Mucosa of rectum (tissue), 2 donors: ENCODE results near the gene LNPK.
"Not testable (repeated sequence)": the region's sequence is repeated elsewhere in the genome, so short reads cannot be mapped to it uniquely, and the experiment has no call there.

Experiments
- H3K27ac ChIP-seq, 2 donors: one replicate each; pipeline ENCODE4 v1.7.0; 2013; ENCODE audit warnings: inconsistent platforms in 2 of 2, low read depth in 2 of 2, low read length in 2 of 2
- H3K27me3 ChIP-seq, 2 donors: one replicate each; pipeline ENCODE4 v1.7.0; 2013; ENCODE audit warnings: low read length in 2 of 2; ENCODE audit not compliant: control insufficient read depth in 2 of 2, insufficient read depth in 2 of 2
- H3K36me3 ChIP-seq, 2 donors: one replicate each; pipeline ENCODE4 v1.7.0; 2013; ENCODE audit warnings: low read length in 2 of 2; ENCODE audit not compliant: control insufficient read depth in 2 of 2, insufficient read depth in 2 of 2
- H3K4me1 ChIP-seq, 2 donors: one replicate each; pipeline ENCODE4 v1.7.0; 2013; ENCODE audit warnings: low read length in 2 of 2, mild to moderate bottlenecking in 1 of 2; ENCODE audit not compliant: control insufficient read depth in 2 of 2, insufficient read depth in 2 of 2
- H3K4me3 ChIP-seq, 2 donors: one replicate each; pipeline ENCODE4 v1.7.0; 2013; ENCODE audit warnings: low read length in 2 of 2
- H3K9ac ChIP-seq, 2 donors: one replicate each; pipeline ENCODE4 v1.7.0; 2013; ENCODE audit warnings: low read length in 2 of 2, low read depth in 1 of 2, mild to moderate bottlenecking in 1 of 2
- H3K9me3 ChIP-seq, 2 donors: one replicate each; pipeline ENCODE4 v1.7.0; 2013; ENCODE audit warnings: low read length in 2 of 2; ENCODE audit not compliant: control insufficient read depth in 2 of 2
- donor health status: healthy.
- donor health status: Normal muscosa, but diverticular disease.

The LNPK gene

DNA sequence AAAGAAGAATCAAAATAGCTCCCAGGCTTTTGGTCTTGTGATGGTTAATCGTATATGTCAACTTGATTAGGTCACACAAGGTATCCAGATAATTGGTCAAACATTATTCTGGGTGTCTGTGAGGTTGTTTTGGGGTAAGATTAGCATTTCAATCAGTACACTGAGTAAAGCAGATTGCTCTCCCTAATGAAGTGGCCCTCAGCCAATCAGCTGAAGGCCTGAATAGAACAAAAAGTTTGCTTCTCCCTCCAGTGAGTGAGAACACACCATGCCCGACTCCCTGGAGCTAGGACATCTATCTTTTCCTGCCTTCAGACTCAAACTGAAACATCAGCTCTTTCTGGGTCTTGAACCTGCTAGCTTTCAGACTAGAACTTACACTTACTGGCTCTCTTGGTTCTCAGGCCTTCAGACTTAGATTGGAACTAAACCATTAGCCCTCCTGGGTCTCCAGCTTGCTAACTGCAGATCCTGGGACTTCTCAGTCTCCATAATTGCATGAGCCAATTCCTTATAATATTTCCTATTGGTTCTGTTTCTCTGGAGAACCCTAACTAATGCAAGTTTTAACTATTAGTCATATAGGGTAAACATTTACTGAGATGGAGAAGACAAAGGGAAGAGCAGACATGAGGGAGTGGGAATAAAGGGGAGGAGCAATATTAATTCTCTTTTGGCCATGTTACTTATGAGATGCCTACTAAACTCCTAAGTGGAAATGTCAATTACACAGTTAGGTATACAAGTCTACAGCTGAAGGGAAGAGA, 25.5 kb downstream of the LNPK start:
- no peak overlapping the region for H3K9ac ChIP-seq
- no peaks in the 10 kb centered on the region for H3K9me3 ChIP-seq
- H3K27me3 ChIP-seq, result no peaks in the 10 kb centered on the region
- peaks cover 2 to 6% of the 10 kb centered on the region in 2 donors for H3K36me3 ChIP-seq
- no peaks in the 10 kb centered on the region for H3K4me1 ChIP-seq
- H3K4me3 ChIP-seq, result no peak overlapping the region
- H3K27ac ChIP-seq, result no peak overlapping the region

DNA sequence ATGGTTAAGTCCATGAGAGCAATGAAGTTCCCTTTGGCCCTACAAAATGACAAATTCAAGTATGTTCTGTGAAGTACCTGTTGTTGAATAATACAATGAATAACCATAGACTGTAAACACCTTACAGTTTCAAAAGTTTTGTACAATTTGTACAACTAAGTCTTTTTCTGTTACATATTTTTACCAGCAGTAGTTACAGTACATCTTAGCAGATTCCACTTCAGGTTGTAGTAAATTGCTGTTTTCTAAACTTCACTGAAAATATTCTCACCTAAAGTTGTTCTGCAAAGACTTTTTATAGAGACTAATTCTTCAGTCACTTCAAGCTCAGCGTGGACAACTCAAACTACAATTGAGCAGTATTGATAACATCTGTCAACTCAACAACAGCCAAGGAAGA, 28.7 kb downstream of the LNPK start:
- H3K4me3 ChIP-seq, result no peak overlapping the region
- H3K27ac ChIP-seq, result no peak overlapping the region
- no peaks in the 10 kb centered on the region for H3K4me1 ChIP-seq
- peaks cover 2 to 3% of the 10 kb centered on the region in 2 donors for H3K36me3 ChIP-seq
- no peaks in the 10 kb centered on the region for H3K9me3 ChIP-seq
- H3K27me3 ChIP-seq, result no peaks in the 10 kb centered on the region
- H3K9ac ChIP-seq, result no peak overlapping the region

DNA sequence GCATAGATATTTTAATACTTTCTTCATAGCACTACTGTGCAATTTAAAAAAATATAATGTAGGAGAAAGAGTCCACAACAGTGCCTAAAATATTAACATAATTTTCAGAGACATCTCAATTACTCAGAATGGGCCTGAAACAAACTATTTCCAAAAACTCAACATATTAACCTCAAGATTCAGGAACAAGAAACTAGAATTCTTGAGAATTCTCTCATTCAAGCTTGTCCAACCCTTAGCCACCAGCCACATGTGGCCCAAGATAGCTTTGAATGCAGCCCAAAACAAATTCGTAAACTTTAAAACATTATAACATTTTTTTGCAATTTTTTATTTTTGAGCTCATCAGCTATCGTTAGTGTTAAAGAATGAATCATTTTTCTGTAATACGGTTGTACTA, 35.2 kb downstream of the LNPK start:
- no peaks in the 10 kb centered on the region for H3K9me3 ChIP-seq

DNA sequence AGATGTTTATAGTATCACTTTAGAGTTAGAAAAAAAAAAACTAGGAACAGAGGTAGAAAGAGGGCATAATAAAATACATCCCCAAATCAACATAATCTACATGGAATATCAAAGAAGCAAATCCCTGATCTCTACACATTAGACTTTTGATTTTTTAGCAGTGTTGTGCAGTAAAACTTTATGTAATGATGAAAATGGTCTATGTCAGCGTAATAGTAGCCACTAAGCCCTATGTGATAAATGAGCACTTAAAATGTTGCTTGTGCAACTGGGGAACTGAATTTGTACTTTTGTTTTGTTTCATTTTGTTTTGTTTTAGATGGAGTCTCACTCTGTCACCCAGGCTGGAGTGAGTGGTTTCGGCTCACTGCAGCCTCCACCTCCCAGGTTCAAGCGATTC, 36.3 kb downstream of the LNPK start:
- Histone ChIP-seq H3K9ac (no peak overlapping the region), H3K27ac (no peak overlapping the region), H3K4me1 (no peaks in the 10 kb centered on the region), H3K4me3 (no peak overlapping the region), H3K27me3 (no peaks in the 10 kb centered on the region), H3K36me3 (no peaks in the 10 kb centered on the region), H3K9me3 (no peaks in the 10 kb centered on the region)

More for the DNA sequence above, 35.2 kb downstream of the LNPK start:
- no peak overlapping the region for H3K27ac ChIP-seq
- no peak overlapping the region for H3K9ac ChIP-seq
- H3K4me1 ChIP-seq, result no peaks in the 10 kb centered on the region
- no peak overlapping the region for H3K4me3 ChIP-seq
- no peaks in the 10 kb centered on the region for H3K36me3 ChIP-seq
- H3K27me3 ChIP-seq, result no peaks in the 10 kb centered on the region

DNA sequence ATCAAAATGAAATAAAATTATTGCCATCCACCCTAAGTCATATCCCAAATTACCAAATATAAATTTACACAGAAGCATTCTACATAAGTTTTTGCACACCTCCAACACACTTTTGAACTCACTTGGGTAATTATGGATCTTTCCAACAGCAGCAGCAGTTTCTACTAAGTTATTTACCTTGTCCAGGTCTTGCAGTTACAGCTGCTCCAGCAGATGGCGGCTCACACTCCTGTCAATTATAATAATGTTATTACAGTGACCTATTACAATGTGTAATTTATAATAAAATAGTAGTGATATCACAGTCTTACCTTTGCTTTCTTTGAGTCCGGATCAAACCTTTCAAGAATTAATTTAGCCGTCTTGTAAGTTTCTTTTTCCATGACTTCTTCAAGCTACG, 37.9 kb downstream of the LNPK start:
- H3K4me3 ChIP-seq, result no peak overlapping the region
- H3K27ac ChIP-seq, result no peak overlapping the region
- no peaks in the 10 kb centered on the region for H3K4me1 ChIP-seq
- no peak overlapping the region for H3K9ac ChIP-seq
- H3K36me3 ChIP-seq, result no peaks in the 10 kb centered on the region
- no peaks in the 10 kb centered on the region for H3K27me3 ChIP-seq
- H3K9me3 ChIP-seq, result no peaks in the 10 kb centered on the region

DNA sequence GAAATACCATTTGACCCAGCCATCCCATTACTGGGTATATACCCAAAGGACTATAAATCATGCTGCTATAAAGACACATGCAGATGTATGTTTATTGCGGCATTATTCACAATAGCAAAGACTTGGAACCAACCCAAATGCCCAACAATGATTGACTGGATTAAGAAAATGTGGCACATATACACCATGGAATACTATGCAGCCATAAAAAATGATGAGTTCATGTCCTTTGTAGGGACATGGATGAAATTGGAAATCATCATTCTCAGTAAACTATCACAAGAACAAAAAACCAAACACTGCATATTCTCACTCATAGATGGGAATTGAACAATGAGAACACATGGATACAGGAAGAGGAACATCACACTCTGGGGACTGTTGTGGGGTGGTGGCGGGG, 38.9 kb downstream of the LNPK start:
- not testable (repeated sequence) for H3K4me3 ChIP-seq, H3K27me3 ChIP-seq, H3K9ac ChIP-seq, H3K27ac ChIP-seq, H3K9me3 ChIP-seq, H3K36me3 ChIP-seq, H3K4me1 ChIP-seq

DNA sequence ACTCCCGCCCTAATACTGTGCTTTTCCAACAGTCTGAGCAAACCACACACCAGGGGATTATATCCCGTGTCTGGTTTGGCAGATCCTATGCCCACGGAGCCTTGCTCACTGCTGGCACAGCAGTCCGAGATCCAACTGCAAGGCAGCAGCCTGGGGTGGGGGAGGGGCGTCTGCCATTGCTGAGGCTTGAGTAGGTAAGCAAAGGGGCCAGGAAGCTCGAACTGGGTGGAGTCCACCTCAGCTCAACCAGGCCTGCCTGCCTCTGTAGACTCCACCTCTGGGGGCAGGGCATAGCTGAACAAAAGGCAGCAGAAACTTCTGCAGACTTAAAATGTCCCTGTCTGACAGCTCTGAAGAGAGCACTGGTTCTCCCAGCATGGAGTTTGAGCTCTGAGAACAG, 44.2 kb downstream of the LNPK start:
- Histone ChIP-seq H3K4me1 (no peaks in the 10 kb centered on the region), H3K9ac (no peak overlapping the region), H3K9me3 (no peaks in the 10 kb centered on the region), H3K27ac (no peak overlapping the region), H3K36me3 (peaks cover 0 to 9% of the 10 kb centered on the region in 2 donors), H3K4me3 (no peak overlapping the region), H3K27me3 (no peaks in the 10 kb centered on the region)

DNA sequence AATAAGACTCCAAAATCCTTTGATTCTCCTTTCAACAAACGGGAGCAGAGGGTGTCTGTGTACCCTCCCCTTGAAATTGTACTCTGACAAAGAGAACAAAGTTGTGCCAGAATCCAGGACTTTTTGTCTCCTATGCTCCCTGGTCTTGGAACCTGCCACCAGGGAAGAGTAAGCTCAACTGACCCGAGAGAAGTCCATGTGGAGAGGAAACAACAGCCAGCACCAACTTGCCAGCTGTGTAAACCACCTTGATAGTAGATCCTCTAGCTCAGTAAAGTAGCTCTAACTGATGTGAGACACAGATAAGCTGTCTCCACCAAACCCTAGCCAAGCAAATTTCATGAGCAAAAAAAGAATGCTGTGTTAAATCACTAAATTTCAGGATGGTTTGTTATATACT, 46.9 kb downstream of the LNPK start:
- no peak overlapping the region for H3K9ac ChIP-seq
- H3K27ac ChIP-seq, result no peak overlapping the region
- no peak overlapping the region for H3K4me3 ChIP-seq
- no peaks in the 10 kb centered on the region for H3K27me3 ChIP-seq
- no peaks in the 10 kb centered on the region for H3K9me3 ChIP-seq
- H3K36me3 ChIP-seq, result peaks cover 0 to 9% of the 10 kb centered on the region in 2 donors
- H3K4me1 ChIP-seq, result no peaks in the 10 kb centered on the region

DNA sequence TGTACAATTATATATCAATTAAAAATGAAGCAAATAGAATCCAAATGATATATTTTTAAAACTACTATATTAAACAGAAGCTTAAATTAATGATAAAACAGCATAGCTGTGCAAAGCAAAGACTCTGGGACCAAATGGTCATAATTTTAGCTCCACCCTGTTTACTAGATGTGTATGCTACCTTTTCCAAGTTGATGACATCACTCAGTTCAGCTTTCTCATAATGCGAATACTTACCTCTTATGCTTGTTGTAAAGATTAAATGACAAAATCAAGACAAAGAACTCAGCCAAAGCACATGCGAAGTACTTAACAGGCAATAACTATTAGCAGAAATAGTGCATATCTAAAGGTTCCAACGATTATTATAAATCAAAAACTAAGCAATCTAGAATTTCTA, 51.6 kb downstream of the LNPK start:
- H3K4me3 ChIP-seq, result no peak overlapping the region
- H3K27me3 ChIP-seq, result no peaks in the 10 kb centered on the region
- no peaks in the 10 kb centered on the region for H3K36me3 ChIP-seq

DNA sequence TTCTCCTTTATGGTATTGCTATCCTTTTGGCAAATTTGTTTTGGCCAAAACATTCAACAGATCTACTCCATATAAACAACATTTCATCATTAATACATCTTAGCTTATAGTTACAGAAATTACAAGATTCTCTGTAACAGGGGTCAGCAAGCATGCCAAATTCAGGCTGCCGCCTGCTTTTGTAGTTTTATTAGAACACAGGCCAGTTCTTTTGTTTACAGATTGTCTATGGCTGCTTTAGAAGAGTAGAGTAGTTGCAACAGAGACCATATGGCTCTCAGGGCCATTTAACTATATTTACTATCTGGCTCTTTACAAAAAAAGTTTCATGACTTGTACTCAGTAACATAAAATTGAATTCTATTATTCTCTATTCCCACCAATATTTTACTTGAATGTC, 53.9 kb downstream of the LNPK start:
- Histone ChIP-seq H3K4me1 (no peaks in the 10 kb centered on the region), H3K9ac (no peak overlapping the region), H3K9me3 (no peaks in the 10 kb centered on the region), H3K4me3 (no peak overlapping the region), H3K36me3 (no peaks in the 10 kb centered on the region), H3K27me3 (no peaks in the 10 kb centered on the region), H3K27ac (no peak overlapping the region)

More for the DNA sequence above, 51.6 kb downstream of the LNPK start:
- Histone ChIP-seq H3K9me3 (no peaks in the 10 kb centered on the region), H3K27ac (no peak overlapping the region), H3K4me1 (no peaks in the 10 kb centered on the region), H3K9ac (no peak overlapping the region)
